GM23248 (cell line): ENCODE data around the gene GOLGA8A.
"Not testable (repeated sequence)": the region's sequence is repeated elsewhere in the genome, so short reads cannot be mapped to it uniquely, and the experiment has no call there.

Source experiments
- EZH2 ChIP-seq: fragments of 200-600 bp; sonication (generic); IDR thresholded peaks from 2 replicates; pipeline ENCODE4 v1.6.1; 2018; ENCODE audit warnings: antibody characterized with exemption, mild to moderate bottlenecking; ENCODE audit not compliant: insufficient read depth, poor library complexity, severe bottlenecking
- EZH2phosphoT487 ChIP-seq: fragments of 200-600 bp; sonication (generic); IDR thresholded peaks from 2 replicates; pipeline ENCODE4 v1.6.1; 2018; ENCODE audit warnings: antibody characterized with exemption, moderate library complexity, mild to moderate bottlenecking, low read depth; ENCODE audit not compliant: insufficient read depth

DNA sequence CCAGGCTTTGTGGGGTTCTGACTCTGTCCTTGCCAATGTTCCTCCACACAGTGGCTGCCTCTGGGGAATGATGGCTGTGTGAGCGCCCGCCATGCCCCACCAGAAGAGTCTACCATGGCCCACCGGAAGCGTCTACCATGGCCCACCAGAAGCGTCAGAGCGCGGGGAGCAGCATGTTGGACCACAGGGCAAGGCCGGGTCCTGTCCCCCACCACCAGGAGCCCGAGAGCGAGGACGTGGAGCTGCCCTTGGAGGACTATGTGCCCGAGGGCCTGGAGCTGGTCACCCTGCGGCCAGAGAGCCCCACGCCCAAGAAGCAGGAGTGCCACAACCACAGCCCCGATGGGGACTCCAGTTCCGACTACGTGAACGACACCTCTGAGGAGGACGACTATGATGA, 28.1 kb downstream of the GOLGA8A start:
- TF ChIP-seq EZH2phosphoT487, EZH2: not testable (repeated sequence)
